ENCODE data around the gene INAVA. TPM values are rescaled to one million over a fixed set of nuclear protein-coding genes. Genes with fewer than 3 reads are reported as not detected.

Gene INAVA
- total and polyA plus RNA-seq, 10 of the 15 experiments (the other 5 are each of a cell fraction or from before 2014, with no cell fraction given) = 3.6 to 15.4 (median 9.5) TPM

GRCh38 chr1:200862713-200863415 lies 31.8 kb upstream of the INAVA start:
- ATAC-seq = peak; percentile 42
- Histone ChIP-seq H3K4me1 (ENCODE audit: control insufficient read depth, insufficient read depth, low read length) (peaks cover 46% of the 10 kb centered on the region), H4K20me1 (ENCODE audit: control insufficient read depth, insufficient read depth) (no peaks in the 10 kb centered on the region), H3K27ac (ENCODE audit: control insufficient read depth, insufficient read depth) (peak overlapping the region; percentile 76), H3K79me2 (ENCODE audit: control insufficient read depth, insufficient read depth, low read length) (no peaks in the 10 kb centered on the region), H3K4me2 (ENCODE audit: control insufficient read depth, insufficient read depth) (peak overlapping the region; percentile 56), H3K9ac (ENCODE audit: control insufficient read depth, insufficient read depth, low read length) (peak overlapping the region; percentile 40; the same call in 1 of the 2 replicates), H2AFZ (ENCODE audit: control insufficient read depth, low read depth, low read length) (peak overlapping the region; percentile 4; the same call in 1 of the 2 replicates), H3K4me3 (no peak overlapping the region), H3K27me3 (replicated peaks in 1 of 2; ENCODE audit: control insufficient read depth in 2 of 2, insufficient read depth in 2 of 2, low read length in 1 of 2) (no peaks in the 10 kb centered on the region), H3K9me3 (replicated peaks; ENCODE audit: control insufficient read depth, insufficient read depth, low read length) (no peaks in the 10 kb centered on the region), H3K36me3 (ENCODE audit: control insufficient read depth in 2 of 2, insufficient read depth in 2 of 2, low read length in 1 of 2) (0 out of 4 replicates have a peak, but pooled peaks cover 0 to under 1% of the 10 kb centered on the region in 2 experiments)
- in situ Hi-C loops (cut with MboI) = no loop called here
- CTCF ChIA-PET = interaction anchor here (0.7 to 7.7 kb wide), 13 partner anchors 16 to 304 kb away, joined by 3 to 73 read pairs (median 4); no protein-coding TSS in a partner anchor
- FAIRE-seq = peak; percentile 44
- 25% methylated on average over 9 of the region's 9 CpGs for whole genome bisulfite sequencing (ENCODE audit: insufficient coverage, insufficient replicate concordance, low lambda C conversion rate, missing lambda C conversion rate)
- SMC1A ChIA-PET (ENCODE audit: uncharacterized antibody, unreplicated experiment) = interaction anchor here (0.8 to 16.6 kb wide), 17 partner anchors 12 to 241 kb away, joined by 3 to 208 read pairs (median 5); no protein-coding TSS in a partner anchor
- DNase-seq (ENCODE audit: low read depth, low spot score) = peak; percentile 59
- RAD21 ChIA-PET (ENCODE audit: unreplicated experiment) = interaction anchor here (0.7 to 7.2 kb wide), 12 partner anchors 11 to 242 kb away, joined by 3 to 125 read pairs (median 5); partner anchors contain the start of gene KIF14
- POLR2A ChIA-PET = interaction anchor here (0.7 to 1.6 kb wide), 10 partner anchors 15 to 245 kb away, joined by 3 to 12 read pairs (median 5); no protein-coding TSS in a partner anchor
- intact Hi-C loops (cut with micrococcal nuclease; ENCODE audit: unreplicated experiment) = loop anchor here (1.0 kb wide), 1 partner anchor 15 kb away; no protein-coding TSS in a partner anchor
- BruUV-seq (replicated peaks) = no TSS peak
- TF ChIP-seq SUZ12 (IDR thresholded peaks at IDR 0.05; ENCODE audit: unreplicated experiment) (no peak), IKZF2 (IDR thresholded peaks at IDR 0.05) (peak; percentile 70 to 72; a peak in 3 of 4 replicates), ESRRA (IDR thresholded peaks at IDR 0.05; ENCODE audit: low read length) (no peak), ZNF207 (IDR thresholded peaks at IDR 0.05; ENCODE audit: borderline replicate concordance) (no peak), ZNF687 (IDR thresholded peaks at IDR 0.05) (peak; percentile 81), CHD4 (IDR thresholded peaks at IDR 0.05) (no peak), ZNF217 (IDR thresholded peaks at IDR 0.05) (peak; percentile 83; the same call in 1 of the 2 replicates), MEF2A (IDR thresholded peaks at IDR 0.05; ENCODE audit: insufficient read depth, low read depth, low read length) (no peak), USF1 (IDR thresholded peaks at IDR 0.05; ENCODE audit: borderline replicate concordance, extremely low read length, insufficient read depth, low read depth, low read length) (no peak), TAF1 (IDR thresholded peaks at IDR 0.05; ENCODE audit: borderline replicate concordance, low read depth, low read length) (no peak), KAT2A (conservative IDR thresholded peaks at IDR 0.05; ENCODE audit: control insufficient read depth, low read depth, low read length) (no peak), POLR2AphosphoS2 (IDR thresholded peaks at IDR 0.05; ENCODE audit: low read depth, low read length) (no peak), E4F1 (IDR thresholded peaks at IDR 0.05; ENCODE audit: borderline replicate concordance, partially characterized antibody) (no peak), RUNX3 (IDR thresholded peaks at IDR 0.05; ENCODE audit: low read length) (peak; percentile 74), NR2C1 (IDR thresholded peaks at IDR 0.05) (no peak), RCOR1 (conservative IDR thresholded peaks at IDR 0.05; ENCODE audit: low read depth, low read length) (peak; percentile 69; the same call in 1 of the 2 replicates)

Measured in GM12878 (cell line).